Spinal cord (tissue), 10 donors: ENCODE data around the gene FAM83B. TPM values are rescaled to one million over a fixed set of nuclear protein-coding genes. Genes with fewer than 3 reads are reported as not detected.

ENCODE experiments used
- DNase-seq, 6 donors: peaks; one replicate each; pipeline versions ENCODE4 v3.0.0 to v3.0.0-alpha.2; 2013 to 2015; ENCODE audit warnings: low spot score in 6 of 6, low read depth in 4 of 6
- H3K27ac ChIP-seq: one replicate; pipeline ENCODE4 v1.5.1; 2013; ENCODE audit warnings: low read depth, low read length, control low read depth
- H3K27me3 ChIP-seq: one replicate; pipeline ENCODE4 v1.6.1; 2013; ENCODE audit warnings: low read length; ENCODE audit not compliant: control insufficient read depth, insufficient read depth
- H3K36me3 ChIP-seq: one replicate; pipeline ENCODE4 v1.6.1; 2013; ENCODE audit warnings: low read length; ENCODE audit not compliant: control insufficient read depth, insufficient read depth
- H3K4me1 ChIP-seq: one replicate; pipeline ENCODE4 v1.6.1; 2013; ENCODE audit warnings: low read length; ENCODE audit not compliant: control insufficient read depth, insufficient read depth
- H3K4me3 ChIP-seq: one replicate; pipeline ENCODE4 v1.5.1; 2013; ENCODE audit warnings: low read depth, low read length, control low read depth
- H3K9me3 ChIP-seq: one replicate; pipeline ENCODE4 v1.6.1; 2013; ENCODE audit warnings: low read length; ENCODE audit not compliant: control insufficient read depth, insufficient read depth
- WGBS: methylation state at CpG from one replicate; pipeline ENCODE4 v1.1.5; 2013; ENCODE audit warnings: missing lambda C conversion rate; ENCODE audit not compliant: insufficient coverage; 5-methylcytosine and 5-hydroxymethylcytosine counted together
- polyA plus RNA-seq, 2 donors: library from polyadenylated mRNA; unstranded; fragments of 120-200 nt; gene quantifications; one replicate each; pipeline ENCODE4 v1.2.1, GENCODE V29; 2013; ENCODE audit not compliant: insufficient read length in 2 of 2
- total RNA-seq, 2 donors: library from RNA; depleted of rRNA in 1 of 2; stranded (reverse); fragments of 120-200 nt in 1 of 2; fragments of >200 nt in 1 of 2; gene quantifications; one replicate each; pipeline versions ENCODE4 v1.2.3 to v1.2.4, GENCODE V29; 2013 to 2014
- donor health status: healthy.

FAM83B gene
- total and polyA plus RNA-seq, 4 donors, result 0.06 to 0.30 (median 0.17) TPM; not detected in 1

- H3K4me1 ChIP-seq, result no peaks in the 10 kb centered on the region
- H3K36me3 ChIP-seq, result no peaks in the 10 kb centered on the region
- no peak for DNase-seq
- WGBS, result 100% methylated on average over 2 of the region's 3 CpGs
- no peaks in the 10 kb centered on the region for H3K9me3 ChIP-seq
- no peak overlapping the region for H3K4me3 ChIP-seq
- no peaks in the 10 kb centered on the region for H3K27me3 ChIP-seq
- no peak overlapping the region for H3K27ac ChIP-seq
Measured at GRCh38 chr6:54981647-54982046, 135.1 kb downstream of the FAM83B start.

- Histone ChIP-seq H3K27me3 (no peaks in the 10 kb centered on the region), H3K4me1 (no peaks in the 10 kb centered on the region), H3K27ac (no peak overlapping the region), H3K36me3 (no peaks in the 10 kb centered on the region), H3K4me3 (no peak overlapping the region), H3K9me3 (no peaks in the 10 kb centered on the region)
- no peak for DNase-seq
Measured at GRCh38 chr6:54987633-54988290, 141.2 kb downstream of the FAM83B start.

DNA sequence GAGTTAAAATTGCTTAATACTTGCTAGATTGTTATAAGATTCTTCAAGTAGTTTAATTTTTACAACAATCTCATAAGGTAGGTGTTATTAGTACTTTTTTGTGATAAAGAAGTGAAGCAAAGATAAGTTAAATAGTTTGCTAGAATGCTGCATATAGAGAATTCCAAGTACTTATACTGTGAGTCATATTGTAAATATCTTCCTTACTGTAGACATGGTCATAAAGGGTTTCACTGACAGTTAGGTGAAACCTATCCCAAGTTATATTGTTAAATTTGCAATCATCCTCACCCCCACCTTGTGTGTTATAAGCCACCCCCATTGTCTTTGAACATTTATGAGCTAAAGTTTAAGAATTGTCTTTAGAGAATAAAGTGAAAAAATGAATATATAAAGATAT, 142.0 kb downstream of the FAM83B start:
- no peaks in the 10 kb centered on the region for H3K27me3 ChIP-seq
- H3K27ac ChIP-seq, result no peak overlapping the region
- no peaks in the 10 kb centered on the region for H3K4me1 ChIP-seq
- H3K36me3 ChIP-seq, result no peaks in the 10 kb centered on the region
- H3K9me3 ChIP-seq, result no peaks in the 10 kb centered on the region
- H3K4me3 ChIP-seq, result no peak overlapping the region
- no peak for DNase-seq

- Histone ChIP-seq H3K27me3 (no peaks in the 10 kb centered on the region), H3K4me3 (no peak overlapping the region), H3K36me3 (no peaks in the 10 kb centered on the region), H3K9me3 (no peaks in the 10 kb centered on the region), H3K4me1 (no peaks in the 10 kb centered on the region), H3K27ac (no peak overlapping the region)
- no peak for DNase-seq
- WGBS, result 50% methylated on average over 1 of the region's 3 CpGs
Measured at GRCh38 chr6:54990001-54990400, 143.4 kb downstream of the FAM83B start.
